Adrenal gland (tissue), 12 donors: ENCODE results near the gene CEP57. TPM values are rescaled to one million over a fixed set of nuclear protein-coding genes. Genes with fewer than 3 reads are reported as not detected.

Experiments
- DNase-seq, 7 donors: peaks; one replicate each; pipeline ENCODE4 v3.0.0-alpha.2; 2019 to 2020
- H3K27ac ChIP-seq, 5 donors: fragments of 200-600 bp; sonication (generic) in 4 of 5; 1 replicate in 3 of 5; 2 replicates in 2 of 5; pipeline versions ENCODE4 v1.5.1 to v1.8.0; 2016 to 2020; ENCODE audit warnings: mild to moderate bottlenecking in 1 of 5
- H3K27me3 ChIP-seq: fragments of 200-600 bp; 2 replicates; pipeline ENCODE4 v1.8.0; 2021
- H3K36me3 ChIP-seq, 2 donors: fragments of 200-600 bp; replicated peaks in 1 of 2; 1 replicate in 1 of 2; 2 replicates in 1 of 2; pipeline versions ENCODE4 v1.5.1 to v1.8.0; 2018 to 2022
- H3K4me1 ChIP-seq, 2 donors: fragments of 200-600 bp; replicated peaks in 1 of 2; 1 replicate in 1 of 2; 2 replicates in 1 of 2; pipeline versions ENCODE4 v1.5.1 to v1.8.0; 2018 to 2021
- H3K4me3 ChIP-seq, 4 donors: fragments of 200-600 bp; sonication (generic) in 3 of 4; one replicate each; pipeline ENCODE4 v1.5.1; 2016 to 2018
- H3K9me3 ChIP-seq, 3 donors: fragments of 200-600 bp; sonication (generic) in 1 of 3; replicated peaks in 1 of 3; 1 replicate in 2 of 3; 2 replicates in 1 of 3; pipeline versions ENCODE4 v1.5.1 to v1.8.0; 2016 to 2021
- CTCF ChIP-seq, 6 experiments: fragments of 450-650 bp in 4 of 6; fragments of 200-600 bp in 2 of 6; sonication (generic) in 1 of 6; IDR thresholded peaks; 1 replicate in 5 of 6; 2 replicates in 1 of 6; pipeline versions ENCODE4 v1.5.1 to v1.8.0; 2016 to 2021; ENCODE audit warnings: antibody characterized with exemption in 6 of 6, mild to moderate bottlenecking in 2 of 6, moderate library complexity in 1 of 6
- POLR2A ChIP-seq, 2 donors: fragments of 450-650 bp; IDR thresholded peaks; one replicate each; pipeline ENCODE4 v1.6.1; 2017; ENCODE audit warnings: antibody characterized with exemption in 2 of 2, mild to moderate bottlenecking in 2 of 2, moderate library complexity in 1 of 2
- WGBS, 4 donors: extraction: QIAGEN DNeasy Blood & Tissue Kit in 2 of 4; methylation state at CpG; one replicate each; pipeline versions ENCODE4 v1.1.5 to v1.1.7; 2013 to 2017; 5-methylcytosine and 5-hydroxymethylcytosine counted together
- intact Hi-C, 2 donors: fragments of 100-400 bp; cut with DNase I; formaldehyde crosslinking; loops; one replicate each; pipeline versions ENCODE4 v1.14.1 to v1.15.0; 2022 to 2023
- polyA plus RNA-seq, 3 donors: library from polyadenylated mRNA; stranded (reverse); fragments of 200-250 nt in 2 of 3; fragments of 350-450 nt in 1 of 3; fragmentation: Illumina TruSeq in 1 of 3; extraction: RNeasy Lipid Tissue Mini Kit (QIAGEN cat#74804) in 1 of 3; gene quantifications; one replicate each; pipeline ENCODE4 v1.2.3, GENCODE V29; 2013 to 2014
- total RNA-seq, 9 donors: library from RNA; depleted of rRNA in 4 of 9; stranded (reverse); fragments of >200 nt in 4 of 9; fragments of 120-200 nt in 1 of 9; fragmentation: NEBNext Ultra II Directional in 1 of 9; extraction: Animal tissue kit (Norgen Biotek cat#: 25700) in 1 of 9; gene quantifications; one replicate each; pipeline versions ENCODE4 v1.1.0 to v1.2.4, GENCODE V29; 2013 to 2023
- donor health status: healthy with polysubstance abuse.
- donor health status: Bipolar disorder and iron deficiency.
- donor health status: DM: yes; HTN: yes; CAD: no.
- donor health status: DM: no; HTN: no; CAD: no.
- donor health status: DM: no; HTN: no; CAD: no.
- donor health status: DM: yes; HTN: yes; CAD: no.

The CEP57 gene
- total and polyA plus RNA-seq, 12 donors, result 12.9 to 56.7 (median 31.6) TPM

- no peaks in the 10 kb centered on the region for H3K27me3 ChIP-seq
- H3K4me1 ChIP-seq, result no peaks in the 10 kb centered on the region
- intact Hi-C loops, result loop anchor here in 1 of 2 donors (10.0 kb wide), 1 partner anchor 796 kb away; no protein-coding TSS in a partner anchor
- no peaks in the 10 kb centered on the region for H3K36me3 ChIP-seq
- TF ChIP-seq POLR2A (IDR thresholded peaks at IDR 0.05) (no peak), CTCF (IDR thresholded peaks at IDR 0.05) (no peak)
- no peak overlapping the region for H3K27ac ChIP-seq
- H3K9me3 ChIP-seq, result no peaks in the 10 kb centered on the region
- no peak overlapping the region for H3K4me3 ChIP-seq
- 85 to 100% (median 89%) methylated on average over 1 of the region's 1 CpG for WGBS, 4 donors
- DNase-seq, result no peak
Observed at GRCh38 chr11:95760941-95761340, 29.4 kb upstream of the CEP57 start.

- 78 to 87% (median 85%) methylated on average over 3 of the region's 3 CpGs for WGBS, 4 donors
- intact Hi-C loops, result loop anchor here in 1 of 2 donors (10.0 kb wide), 1 partner anchor 798 kb away; no protein-coding TSS in a partner anchor
Observed at GRCh38 chr11:95762534-95762933, 27.8 kb upstream of the CEP57 start.

GRCh38 chr11:95764267-95764898 is 25.9 kb upstream of the CEP57 start:
- Histone ChIP-seq H3K36me3 (no peaks in the 10 kb centered on the region), H3K27ac (no peak overlapping the region), H3K4me3 (no peak overlapping the region), H3K27me3 (no peaks in the 10 kb centered on the region), H3K4me1 (no peaks in the 10 kb centered on the region), H3K9me3 (no peaks in the 10 kb centered on the region)
- intact Hi-C loops, result loop anchor here (2.0 to 10.0 kb wide), 3 partner anchors 612 to 800 kb away; no protein-coding TSS in a partner anchor
- 15 to 19% (median 17%) methylated on average over 4 of the region's 4 CpGs for WGBS, 4 donors
- TF ChIP-seq CTCF (IDR thresholded peaks at IDR 0.05) (peak; percentile 70 to 85 (median 76)), POLR2A (IDR thresholded peaks at IDR 0.05) (no peak)
- no peak for DNase-seq

More at GRCh38 chr11:95762534-95762933, 27.8 kb upstream of the CEP57 start:
- no peaks in the 10 kb centered on the region for H3K4me1 ChIP-seq
- no peaks in the 10 kb centered on the region for H3K27me3 ChIP-seq
- H3K27ac ChIP-seq, result no peak overlapping the region
- H3K36me3 ChIP-seq, result no peaks in the 10 kb centered on the region
- no peaks in the 10 kb centered on the region for H3K9me3 ChIP-seq
- DNase-seq, result no peak
- TF ChIP-seq CTCF (IDR thresholded peaks at IDR 0.05), result no peak
- TF ChIP-seq POLR2A (IDR thresholded peaks at IDR 0.05), result no peak
- H3K4me3 ChIP-seq, result no peak overlapping the region

GRCh38 chr11:95766701-95767100 is 23.6 kb upstream of the CEP57 start:
- Histone ChIP-seq H3K4me3 (no peak overlapping the region), H3K4me1 (no peaks in the 10 kb centered on the region), H3K27ac (no peak overlapping the region), H3K27me3 (no peaks in the 10 kb centered on the region), H3K36me3 (peaks cover 0 to 8% of the 10 kb centered on the region in 2 donors), H3K9me3 (no peaks in the 10 kb centered on the region)
- TF ChIP-seq CTCF (IDR thresholded peaks at IDR 0.05) (no peak), POLR2A (IDR thresholded peaks at IDR 0.05) (no peak)
- WGBS, 4 donors, result 80 to 84% (median 83%) methylated on average over 3 of the region's 3 CpGs
- intact Hi-C loops, result loop anchor here in 1 of 2 donors (10.0 kb wide), 1 partner anchor 802 kb away; no protein-coding TSS in a partner anchor
- DNase-seq, result no peak
